NB4 (cell line): ENCODE measurements around the gene TNFRSF25.

Source experiments
- DNase-seq: peaks from one replicate; pipeline ENCODE4 v3.0.0; 2010; ENCODE audit warnings: low read depth
- H3K4me3 ChIP-seq: one replicate; pipeline ENCODE4 v1.5.1; 2011; ENCODE audit warnings: mild to moderate bottlenecking, low read depth, low read length, moderate library complexity
- CTCF ChIP-seq: IDR thresholded peaks from one replicate; pipeline ENCODE4 v1.5.1; 2012; ENCODE audit warnings: low read depth, low read length
- MAX ChIP-seq: IDR thresholded peaks from 2 replicates; pipeline ENCODE4 v1.6.1; 2011; ENCODE audit warnings: low read depth, low read length
- MYC ChIP-seq: IDR thresholded peaks from 2 replicates; pipeline ENCODE4 v1.6.1; 2011; ENCODE audit warnings: low read depth, low read length
- POLR2A ChIP-seq: IDR thresholded peaks from 2 replicates; pipeline ENCODE4 v1.6.1; 2011; ENCODE audit warnings: mild to moderate bottlenecking; ENCODE audit not compliant: insufficient read length; ENCODE audit errors: extremely low read depth

Gene TNFRSF25

GRCh38 chr1:6499296-6499695, 33.3 kb upstream of the TNFRSF25 start:
- no peak overlapping the region for H3K4me3 ChIP-seq
- TF ChIP-seq POLR2A = no peak
- TF ChIP-seq MAX = no peak
- TF ChIP-seq MYC = no peak
- TF ChIP-seq CTCF = no peak
- peak; percentile 66 for DNase-seq

GRCh38 chr1:6498576-6499111, 32.7 kb upstream of the TNFRSF25 start:
- DNase-seq = peak; percentile 35
- TF ChIP-seq POLR2A (no peak), CTCF (no peak), MAX (no peak), MYC (no peak)
- H3K4me3 ChIP-seq = no peak overlapping the region

- no peak for DNase-seq
- H3K4me3 ChIP-seq = peak overlapping the region; percentile 54
- no peak for TF ChIP-seq MAX
- no peak for TF ChIP-seq POLR2A
- TF ChIP-seq MYC = no peak
- TF ChIP-seq CTCF = no peak
Measured at GRCh38 chr1:6497867-6498575, 32.0 kb upstream of the TNFRSF25 start.

- peak; percentile 71 for DNase-seq
- H3K4me3 ChIP-seq = peak overlapping the region; percentile 54
- TF ChIP-seq CTCF = no peak
- peak; percentile 19 for TF ChIP-seq POLR2A
- TF ChIP-seq MYC = peak; percentile 53; the same call in 1 of the 2 replicates
- peak; percentile 39; the same call in 1 of the 2 replicates for TF ChIP-seq MAX
Measured at GRCh38 chr1:6497215-6497866, 31.4 kb upstream of the TNFRSF25 start.

- TF ChIP-seq POLR2A (no peak), MAX (no peak), MYC (no peak), CTCF (no peak)
- no peak for DNase-seq
- H3K4me3 ChIP-seq = peak overlapping the region; percentile 44
Measured at GRCh38 chr1:6496890-6497214, 30.9 kb upstream of the TNFRSF25 start.

GRCh38 chr1:6496365-6496721, 30.4 kb upstream of the TNFRSF25 start:
- DNase-seq = no peak
- TF ChIP-seq POLR2A (no peak), MAX (no peak), MYC (no peak), CTCF (no peak)
- peak overlapping the region; percentile 44 for H3K4me3 ChIP-seq
